COR-L47 (cell line): ENCODE measurements around the gene CPNE5.

ENCODE experiments used
- DNase-seq: peaks from one replicate; lab custom pipeline; 2025; lab: John Stamatoyannopoulos, UW

Gene CPNE5

DNA sequence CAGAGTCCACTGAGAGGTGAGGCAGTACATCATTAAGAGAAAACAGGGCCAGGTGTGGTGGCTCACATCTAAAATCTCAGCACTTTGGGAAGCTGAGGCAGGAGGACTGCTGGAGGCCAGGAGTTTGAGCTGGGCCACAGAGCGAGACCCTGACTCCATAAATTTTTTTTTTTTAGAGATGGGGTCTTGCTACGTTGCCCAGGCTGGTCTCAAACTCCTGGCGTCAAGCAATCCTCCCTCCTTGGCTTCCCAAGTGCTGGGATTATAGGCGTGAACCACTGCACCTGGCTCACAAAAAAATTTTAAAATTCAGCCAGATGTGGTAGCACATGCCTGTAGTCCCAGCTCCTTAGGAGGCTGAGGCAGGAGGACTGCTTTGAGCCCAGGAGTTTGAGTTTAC, 18.1 kb upstream of the CPNE5 start:
- no peak for DNase-seq

DNA sequence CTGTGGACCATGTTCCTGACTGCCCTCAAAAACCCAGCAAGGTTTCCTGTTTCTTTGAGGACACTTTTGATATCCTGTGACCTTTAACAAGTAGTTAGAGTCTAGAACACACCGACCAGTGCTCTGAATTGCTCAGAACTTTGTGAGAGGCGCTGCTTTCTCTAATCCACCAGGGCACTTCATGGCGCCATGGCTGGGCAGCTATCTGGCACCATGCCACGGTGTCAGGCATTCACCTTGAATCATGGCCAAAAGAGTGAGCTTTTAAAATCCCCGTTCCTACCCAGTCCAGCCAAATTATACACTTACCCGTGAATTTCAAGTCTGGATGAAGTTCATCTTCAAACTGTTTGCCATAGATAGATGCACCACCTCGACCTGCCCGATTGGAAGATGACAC, 17.0 kb upstream of the CPNE5 start:
- DNase-seq, result no peak

DNA sequence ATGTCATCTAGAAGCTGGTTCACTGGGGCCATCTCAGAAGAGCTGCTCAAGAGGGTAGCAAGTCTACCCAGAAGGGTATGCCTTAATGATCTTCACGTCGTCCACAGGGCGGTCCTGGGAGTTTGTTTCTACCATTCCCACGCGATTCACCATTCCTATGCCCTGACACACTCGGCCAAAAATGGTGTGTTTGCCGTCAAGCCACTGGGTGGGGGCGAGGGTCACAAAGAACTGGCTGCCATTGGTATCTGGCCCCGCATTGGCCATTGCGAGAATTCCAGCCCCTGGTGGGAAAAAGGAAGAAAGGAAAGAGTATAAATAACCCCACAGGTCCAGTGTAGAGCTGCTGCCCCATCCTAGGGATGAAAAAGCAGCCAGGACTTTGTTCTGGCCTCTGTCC, 16.5 kb upstream of the CPNE5 start:
- DNase-seq, result no peak

DNA sequence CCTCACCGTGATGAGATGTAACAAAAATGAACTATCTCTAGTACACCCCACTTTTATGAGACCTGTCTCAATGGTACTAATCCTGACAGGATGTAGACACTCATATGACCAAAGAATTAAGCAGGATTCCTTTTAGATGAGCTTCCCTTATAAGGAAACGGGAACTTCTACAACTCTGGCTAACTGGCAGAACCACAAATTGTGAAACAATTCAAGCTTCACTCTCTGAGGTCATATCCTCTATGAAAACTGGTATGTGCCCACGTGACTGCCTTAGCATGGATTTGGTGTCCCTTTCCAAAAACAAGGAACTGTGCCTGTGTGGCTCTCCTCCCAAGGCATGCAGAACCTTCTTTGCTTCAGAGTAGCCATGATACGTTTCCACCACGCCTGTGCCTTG, 14.1 kb upstream of the CPNE5 start:
- DNase-seq, result no peak

DNA sequence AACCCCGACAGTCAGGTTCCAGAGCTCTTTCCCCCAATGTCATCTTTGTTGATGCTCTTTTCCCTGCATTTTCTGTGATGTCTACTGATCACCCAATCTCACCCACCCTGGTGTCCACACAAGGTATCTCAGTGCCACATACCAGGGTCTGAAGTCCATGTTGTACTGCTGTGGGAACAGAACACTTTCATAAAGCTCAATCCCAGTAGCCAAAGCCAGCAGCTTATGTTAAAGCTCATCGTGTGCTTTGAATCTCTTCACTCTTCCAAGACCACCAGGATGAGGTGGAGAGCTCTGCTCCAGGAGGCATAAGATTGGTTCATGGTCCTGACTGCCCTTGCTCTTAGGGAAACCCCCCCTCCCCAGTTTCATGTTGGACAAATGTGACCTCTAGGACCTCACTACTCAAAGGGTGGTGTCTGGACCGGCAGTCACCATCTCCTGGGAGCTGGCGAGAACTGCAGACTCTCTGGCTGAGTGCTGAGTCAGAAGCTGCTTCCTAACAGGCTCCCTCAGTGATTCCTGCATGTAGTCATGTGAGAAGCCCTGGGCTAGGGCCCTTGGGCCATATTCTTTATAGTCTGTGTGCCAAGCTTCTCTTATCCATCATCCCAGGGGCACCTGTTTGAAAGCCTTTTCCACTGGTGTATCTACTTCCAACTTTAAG, 13.4 kb upstream of the CPNE5 start:
- no peak for DNase-seq

DNA sequence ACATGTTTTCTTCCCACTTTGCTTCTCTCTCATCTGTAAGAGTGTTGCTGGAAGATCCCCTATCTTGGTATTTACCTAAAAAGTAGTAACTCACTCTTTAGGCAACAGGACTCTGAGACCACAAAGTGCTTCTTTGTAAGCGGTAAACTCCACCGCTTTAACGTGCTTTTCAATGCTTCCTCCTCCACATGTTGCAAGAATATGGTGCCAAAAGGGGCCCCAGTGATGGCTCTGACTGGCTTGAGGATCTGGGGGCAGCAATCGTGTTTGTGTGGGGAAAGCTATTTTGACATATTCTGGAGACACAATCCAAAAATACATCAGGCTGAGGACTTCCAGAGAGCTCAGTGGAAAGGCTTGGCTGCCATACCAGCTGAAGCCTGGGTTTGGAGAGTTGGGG, 12.4 kb upstream of the CPNE5 start:
- DNase-seq, result no peak

DNA sequence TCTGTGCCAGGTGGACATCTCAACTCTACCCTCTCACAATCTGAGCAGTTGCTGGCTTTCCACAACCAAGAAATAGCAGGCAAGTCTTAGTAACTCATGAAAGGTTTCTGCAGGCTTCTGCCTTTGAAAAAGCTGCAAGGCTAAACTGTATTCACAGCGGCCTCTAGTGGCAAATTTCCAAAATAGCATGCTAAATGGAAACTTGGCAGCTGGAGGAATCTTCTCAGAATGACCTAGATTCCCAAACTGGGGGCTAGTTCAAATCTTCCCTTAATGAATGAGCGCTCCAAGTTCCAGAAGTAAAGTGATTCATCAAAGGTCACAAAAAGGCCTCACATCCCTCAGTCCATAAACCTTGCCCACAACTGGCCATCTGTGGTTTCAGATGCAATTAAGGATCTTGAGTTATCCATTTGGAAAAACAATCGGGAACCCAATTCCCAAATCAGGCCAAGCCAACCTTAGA, 11.9 kb upstream of the CPNE5 start:
- DNase-seq, result peak; percentile 44

DNA sequence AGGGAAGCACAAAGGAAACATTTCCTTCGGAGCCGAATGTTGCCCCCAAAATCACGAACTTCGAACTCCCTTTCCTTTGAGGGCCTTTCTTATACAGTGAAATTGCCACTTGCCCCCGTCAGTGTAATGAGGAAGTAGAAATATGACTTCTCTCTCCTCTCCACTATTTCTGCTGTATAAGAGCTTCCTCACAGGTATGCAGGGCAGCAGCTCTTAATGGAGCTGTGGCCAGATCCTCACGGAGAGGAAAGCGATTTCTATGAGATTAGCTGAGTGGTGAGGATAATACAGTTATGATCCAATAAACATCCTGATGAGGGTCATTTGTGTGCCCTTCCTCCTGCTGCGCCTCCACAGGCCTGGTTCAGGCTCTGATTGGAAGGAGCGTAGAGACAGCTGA, 10.8 kb upstream of the CPNE5 start:
- DNase-seq, result no peak

DNA sequence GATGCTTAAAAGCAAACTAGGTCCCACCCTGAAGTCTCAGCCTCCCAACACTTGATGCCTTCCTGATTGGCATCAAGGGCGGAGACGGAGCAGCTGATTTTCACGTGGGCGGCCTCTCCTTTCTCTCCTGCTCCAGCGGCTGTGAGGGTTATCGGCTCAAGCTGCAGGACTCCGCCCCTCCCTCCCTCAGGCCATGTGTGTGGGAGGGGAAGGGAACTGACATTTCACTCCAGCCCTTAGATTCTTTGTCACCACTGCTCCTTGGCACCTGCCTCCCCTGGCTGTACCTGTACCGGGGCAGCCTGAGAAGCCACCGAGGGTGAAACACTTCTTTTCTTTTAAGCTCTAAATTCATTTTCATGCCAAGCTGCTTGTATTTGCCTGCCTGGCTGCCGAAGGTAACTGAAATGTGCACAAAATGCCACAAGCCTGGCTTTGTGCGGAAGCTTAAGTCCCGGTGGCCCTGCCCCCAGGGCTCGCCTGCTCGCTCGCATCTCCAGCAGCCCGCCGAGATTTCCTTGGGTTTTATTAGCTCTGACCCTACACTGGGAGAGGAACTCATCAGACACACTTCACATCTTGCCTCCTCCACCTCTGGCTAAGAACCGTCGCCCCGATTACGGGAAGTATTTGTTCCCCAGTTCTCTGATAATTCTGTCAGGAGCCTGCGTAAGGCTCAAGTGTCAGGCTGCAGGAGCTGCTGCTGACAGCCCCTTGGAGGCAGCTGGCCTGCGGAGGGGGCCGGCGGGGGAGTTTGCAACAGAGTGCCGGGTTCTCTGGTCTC, 9.6 kb upstream of the CPNE5 start:
- DNase-seq, result no peak

DNA sequence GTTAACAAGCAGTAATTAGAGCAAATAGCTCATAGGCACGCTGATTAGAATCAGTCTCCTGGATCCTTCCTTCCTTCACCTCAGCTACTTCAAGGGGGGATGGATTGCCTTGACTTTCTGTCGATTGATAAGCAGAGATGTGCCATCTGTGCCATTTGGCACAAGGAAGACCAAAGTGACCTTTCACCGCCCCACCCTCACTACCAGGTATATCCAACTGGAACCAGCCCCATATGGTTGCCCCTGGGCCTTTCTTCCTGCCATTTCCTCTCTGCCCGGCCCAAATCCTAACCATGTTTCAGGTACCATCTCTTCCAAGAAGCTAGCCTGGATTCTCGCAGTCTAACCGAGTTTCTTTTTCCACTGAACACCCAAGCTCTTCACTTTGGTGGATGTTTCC, 8.7 kb upstream of the CPNE5 start:
- DNase-seq, result no peak

DNA sequence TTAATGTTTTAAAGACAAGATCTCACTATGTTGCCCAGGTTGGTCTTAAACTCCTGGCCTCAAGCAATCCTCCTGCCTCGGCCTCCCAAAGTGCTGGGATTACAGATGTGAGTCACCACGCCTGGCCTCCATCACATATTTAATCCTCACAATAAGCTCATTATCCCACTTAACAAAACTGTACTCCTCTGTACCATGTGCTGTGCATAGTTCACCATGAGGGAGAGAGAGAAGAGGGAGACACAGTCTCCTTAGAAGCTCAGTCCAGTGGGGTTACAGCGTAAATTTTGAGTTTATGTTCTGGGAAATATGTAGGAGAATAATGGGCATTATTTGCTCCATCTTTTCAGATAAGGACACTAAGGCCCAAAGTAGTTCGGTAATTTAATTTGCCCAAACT, 7.9 kb upstream of the CPNE5 start:
- no peak for DNase-seq

DNA sequence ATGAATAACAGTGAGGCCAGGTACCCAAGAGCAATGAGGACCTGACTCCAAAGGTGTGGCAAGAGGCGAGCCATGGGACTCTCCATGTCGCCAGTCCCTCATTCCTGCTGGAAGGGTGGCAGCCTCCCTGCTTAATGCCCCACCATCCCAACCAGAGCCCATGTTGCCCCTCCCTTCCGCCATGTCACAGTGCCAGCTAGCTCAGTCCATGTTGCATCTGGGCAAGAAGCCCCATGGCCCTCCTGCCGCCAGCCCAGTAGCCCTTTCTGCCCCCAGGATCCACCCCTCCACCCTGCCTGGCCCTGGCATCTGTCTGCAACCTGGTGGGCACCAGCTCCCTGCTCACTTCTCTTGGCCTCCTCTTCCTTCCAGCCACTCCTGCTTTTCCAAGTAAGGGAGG, 6.0 kb upstream of the CPNE5 start:
- no peak for DNase-seq

DNA sequence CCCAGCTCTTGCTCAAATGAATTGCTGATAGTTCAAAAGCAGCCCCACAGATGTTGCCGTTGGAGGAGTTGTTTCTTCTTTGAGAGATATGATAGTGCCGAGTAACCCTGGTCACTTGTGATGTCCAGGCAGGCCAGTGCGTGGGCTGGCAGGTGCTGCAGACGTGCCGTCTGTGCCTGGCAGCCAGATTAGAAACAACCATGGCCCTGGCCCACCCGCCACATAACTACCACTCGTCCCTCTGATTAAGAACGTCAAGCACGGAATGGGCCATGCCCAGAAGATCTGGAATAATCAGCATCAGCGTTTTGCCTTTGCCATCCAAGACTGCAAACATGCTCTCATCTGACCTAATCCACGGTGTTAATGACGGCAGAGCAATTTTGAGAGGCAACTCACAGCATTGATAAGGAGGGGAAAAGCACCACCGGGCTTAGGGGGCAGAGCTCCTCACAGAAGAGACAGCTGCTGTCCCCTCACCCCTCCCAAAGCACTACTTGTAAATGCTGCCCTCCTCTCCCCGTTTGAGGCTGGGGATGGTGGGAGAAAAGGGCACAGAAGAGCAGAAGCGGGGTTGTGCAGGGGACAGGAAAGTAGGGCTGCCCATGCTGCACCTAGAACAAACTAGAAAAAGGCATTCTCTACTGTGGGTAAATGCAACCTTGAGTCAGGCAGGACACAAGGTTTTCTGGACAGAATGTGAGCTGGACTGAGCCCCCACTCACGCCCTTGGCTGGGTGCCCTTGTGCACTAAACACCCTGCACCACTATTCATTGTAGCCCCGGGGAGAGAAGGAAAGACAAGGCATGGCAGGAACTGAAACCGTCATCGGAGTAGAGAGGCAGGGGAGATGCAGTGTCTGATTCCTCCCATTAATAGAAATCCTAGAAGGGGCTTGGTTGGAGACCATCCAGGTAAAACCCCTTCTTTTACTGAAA, 5.3 kb upstream of the CPNE5 start:
- no peak for DNase-seq

DNA sequence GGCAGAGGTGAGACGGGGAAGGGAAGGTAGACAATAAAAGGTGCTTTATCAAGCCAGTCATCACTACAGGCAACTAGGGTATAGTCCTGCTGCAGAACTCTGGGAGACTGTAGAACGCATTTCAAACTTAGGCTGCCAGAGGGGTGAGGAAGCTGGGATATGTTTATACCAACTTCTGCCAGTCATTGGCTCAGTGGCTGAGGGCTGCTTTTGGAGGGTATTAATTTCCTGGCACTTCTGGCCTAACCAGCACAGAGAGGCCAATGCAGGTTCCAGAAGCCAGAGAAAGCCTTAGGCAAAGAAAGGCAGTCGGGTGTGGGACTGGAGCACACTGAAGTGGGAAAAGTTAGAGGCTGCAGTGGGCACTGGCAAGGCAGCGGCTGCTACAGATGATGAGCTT, 3.9 kb upstream of the CPNE5 start:
- DNase-seq, result no peak

DNA sequence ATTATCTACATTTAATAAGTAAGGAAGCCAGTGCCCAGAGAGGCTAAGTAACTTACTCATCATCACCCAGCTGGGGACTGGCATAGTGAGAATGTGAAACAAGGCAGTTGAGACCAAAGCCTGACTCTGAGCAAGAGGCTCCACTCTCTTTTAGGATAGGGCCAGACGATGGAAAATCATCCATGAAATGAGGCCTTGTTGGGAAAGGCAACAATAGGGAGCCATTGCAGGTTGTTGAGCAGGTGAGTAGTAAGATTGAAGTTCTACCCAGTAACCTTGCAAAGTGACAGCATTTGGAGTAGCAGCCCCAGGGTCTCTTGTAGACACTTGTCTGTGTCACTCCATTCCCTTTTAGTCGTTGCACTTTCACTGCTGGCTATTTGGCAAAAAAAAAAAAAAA, 2.5 kb upstream of the CPNE5 start:
- DNase-seq, result no peak

DNA sequence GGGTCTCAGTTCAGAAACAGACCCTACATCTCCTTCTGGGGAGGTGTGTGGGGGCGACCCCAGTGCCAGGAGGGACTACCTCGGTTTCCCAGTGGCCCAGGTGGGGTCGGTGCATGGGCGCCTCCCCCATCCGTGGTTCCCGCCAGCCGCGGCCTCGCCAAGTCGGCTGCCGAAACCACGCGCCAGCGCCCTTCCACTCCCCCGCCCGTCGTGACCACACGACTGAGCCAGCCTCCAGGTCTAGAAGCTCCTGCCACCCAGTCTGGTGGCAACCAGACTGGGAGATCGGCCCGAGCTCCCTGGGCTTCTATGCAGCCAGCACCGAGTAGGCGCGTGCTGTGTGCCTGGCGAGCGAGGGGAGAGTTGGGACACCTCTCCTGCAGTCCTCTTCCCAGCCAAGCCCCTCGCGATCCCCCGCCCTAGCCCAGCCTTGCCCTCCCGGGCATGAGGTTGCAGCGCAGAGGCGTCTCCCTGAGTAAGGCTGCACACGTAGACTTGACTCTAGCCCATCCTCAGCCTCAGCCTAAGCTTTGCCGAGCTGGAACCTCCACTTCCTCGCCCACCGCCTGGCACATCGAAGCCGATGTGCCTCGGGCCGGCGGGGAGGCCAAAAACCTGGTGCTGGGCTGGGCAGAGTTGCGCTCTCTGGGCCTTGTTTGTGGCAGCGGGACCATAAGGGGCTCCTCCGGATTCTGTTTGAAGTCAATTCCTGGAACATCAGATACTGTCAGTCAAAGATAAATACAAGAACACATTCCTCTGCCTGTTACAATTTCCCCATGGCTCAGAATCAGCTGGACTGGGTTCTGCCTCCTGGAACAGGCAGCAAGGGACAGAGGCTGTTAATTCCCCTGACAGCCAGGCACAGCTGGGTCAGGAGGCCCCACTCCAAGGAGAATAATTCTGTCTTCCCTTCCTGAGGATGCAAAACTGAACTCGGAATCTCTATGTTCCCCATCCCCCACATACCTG, 1.5 kb upstream of the CPNE5 start:
- no peak for DNase-seq

DNA sequence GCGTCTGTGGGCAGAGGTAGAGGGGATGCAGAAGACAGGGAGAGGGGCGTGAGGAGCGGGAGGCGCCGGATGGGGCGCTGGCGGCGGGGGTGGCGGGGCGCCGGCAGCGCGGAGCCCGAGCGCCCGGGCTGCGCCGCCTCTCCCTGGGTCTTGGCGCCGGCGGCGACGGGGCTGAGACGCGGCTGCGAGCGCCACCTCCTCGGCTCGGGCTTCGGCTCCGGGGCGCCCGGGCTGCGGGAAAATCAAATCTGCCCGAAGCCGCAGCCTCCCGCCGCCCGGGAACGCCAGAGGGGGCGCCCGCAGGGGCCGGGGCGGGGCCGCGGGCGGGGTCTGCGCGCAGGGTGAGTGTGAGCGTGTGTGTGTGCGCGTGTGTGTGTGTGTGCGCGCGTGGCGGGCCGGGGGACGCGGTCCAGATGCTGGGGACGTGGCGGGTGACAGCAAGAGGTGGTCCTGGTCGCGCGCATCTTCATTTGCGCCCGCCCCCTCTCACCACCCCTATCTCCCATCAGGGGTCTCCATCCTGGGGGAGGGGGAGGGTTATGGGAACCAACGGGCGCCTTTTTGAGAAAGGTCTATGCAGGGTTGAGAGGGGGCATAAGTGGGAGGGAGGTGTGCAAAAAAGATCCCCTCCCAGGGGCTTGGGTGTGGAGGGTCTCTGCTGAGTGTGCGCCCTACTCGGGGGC, 646 bp upstream of the CPNE5 start:
- peak; percentile 31 for DNase-seq

DNA sequence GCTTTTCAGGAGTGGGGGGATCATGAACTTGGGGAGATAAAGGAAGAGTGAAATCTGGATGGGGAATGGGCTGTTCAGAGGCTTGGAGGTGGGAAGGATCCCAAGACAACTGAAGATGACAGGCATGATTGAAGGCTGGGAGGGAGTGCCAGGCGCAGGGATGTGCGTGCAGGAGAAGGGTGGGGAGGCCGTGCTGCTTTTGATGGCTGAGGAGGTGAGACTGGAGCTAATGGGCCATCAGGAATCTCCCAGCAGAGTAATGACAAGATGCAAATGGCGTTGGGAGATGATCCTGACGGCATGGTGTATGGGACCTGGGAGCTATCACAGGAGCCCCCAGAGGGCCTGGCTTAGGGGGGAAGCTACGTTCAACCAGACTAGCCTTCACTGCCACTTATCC, 1.6 kb downstream of the CPNE5 start:
- no peak for DNase-seq

DNA sequence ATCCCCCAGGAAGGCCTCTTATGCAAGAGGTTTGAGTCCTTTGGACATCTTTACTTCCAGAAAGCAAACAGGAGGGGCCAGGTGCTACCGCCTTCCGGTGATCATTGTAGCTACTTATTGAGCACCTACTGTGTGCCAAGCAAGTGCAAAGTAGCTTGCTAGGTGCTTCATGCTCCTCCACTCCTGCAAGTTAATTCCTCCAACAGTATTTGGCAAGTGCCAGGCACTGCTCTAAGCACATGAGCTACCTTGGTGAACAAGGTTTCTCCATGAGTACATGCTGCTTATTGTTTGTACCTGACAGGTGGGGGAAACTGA, 2.3 kb downstream of the CPNE5 start:
- DNase-seq, result no peak

DNA sequence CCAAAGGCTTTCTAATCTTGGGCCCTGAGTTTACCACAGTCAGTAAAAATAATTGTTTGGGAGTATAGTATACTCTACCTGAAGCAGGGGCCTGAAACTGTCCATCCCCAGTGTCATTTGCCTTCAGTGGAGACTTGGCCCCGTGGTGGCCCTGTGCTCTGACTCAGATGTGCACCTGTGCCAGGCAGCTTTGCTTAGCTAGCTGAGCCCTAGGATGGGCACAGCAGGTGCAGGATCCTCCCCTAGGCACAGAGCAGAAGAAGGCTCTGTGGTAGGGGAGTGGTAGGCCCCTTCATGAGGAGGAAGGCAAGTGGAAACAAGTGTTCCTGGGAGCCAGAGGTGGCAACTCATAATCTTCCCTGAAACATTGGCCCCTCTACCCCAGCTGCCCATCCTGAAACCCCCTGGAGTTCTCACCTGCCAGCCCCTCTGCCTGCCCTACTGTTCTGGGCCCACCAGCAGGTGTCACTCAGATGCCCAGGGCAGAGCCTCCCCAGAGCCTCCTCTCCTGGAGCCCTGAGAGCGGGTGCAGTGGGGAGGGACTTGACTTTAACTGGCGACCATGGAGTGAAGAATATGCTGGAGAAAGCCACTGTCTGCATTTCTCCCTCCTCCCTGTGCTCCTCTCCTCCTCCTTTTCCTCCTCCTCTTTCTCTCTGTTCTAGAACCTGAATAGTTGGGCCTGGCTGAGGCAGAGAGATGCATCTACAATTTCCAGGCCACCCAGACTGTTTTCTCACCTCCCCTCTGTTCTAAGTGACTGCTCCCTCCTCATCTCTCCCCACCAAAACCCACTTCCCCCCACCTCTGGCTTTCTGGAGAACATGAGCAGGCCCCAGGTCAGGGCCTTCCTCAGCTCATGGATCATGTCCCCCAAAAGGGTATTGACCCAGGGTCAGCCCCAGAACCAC, 2.9 kb downstream of the CPNE5 start:
- DNase-seq, result no peak
